Activated CD4-positive, alpha-beta T cell treated with anti-CD3 and anti-CD28 coated beads, Interleukin-10, Interleukin-2, amounts not matched to agents 100 ng/mL and 50 ng/mL, durations not matched to agents 16 hours and 8 hours (primary cell): ENCODE measurements around the gene RPAP3.

Experiments used
- DNase-seq: peaks from one replicate; pipeline ENCODE4 v3.0.0-alpha.2; 2020

Gene RPAP3

DNA sequence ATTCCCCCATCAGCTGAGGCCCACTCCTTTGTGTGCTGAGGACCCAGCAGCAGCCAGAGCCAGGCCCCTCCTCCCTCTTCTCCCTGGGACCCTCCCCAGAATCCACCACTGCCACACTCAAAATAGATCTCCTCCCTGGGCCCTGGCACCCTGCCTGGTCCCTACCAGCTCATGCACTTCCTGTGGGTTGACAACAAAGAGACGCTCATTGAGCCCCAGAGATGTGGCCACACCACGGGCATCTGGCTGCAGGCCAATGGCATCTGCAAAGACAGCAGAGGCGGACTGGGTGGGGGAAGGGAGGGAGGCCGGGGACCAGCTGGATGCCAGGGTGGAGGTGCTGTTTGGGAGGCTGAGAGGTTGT lies 35.5 kb upstream of the RPAP3 start:
- DNase-seq = peak; percentile 54

- no peak for DNase-seq
Observed at GRCh38 chr12:47740606-47741339, 34.9 kb upstream of the RPAP3 start.

- no peak for DNase-seq
Observed at GRCh38 chr12:47739979-47740378, 34.1 kb upstream of the RPAP3 start.

DNA sequence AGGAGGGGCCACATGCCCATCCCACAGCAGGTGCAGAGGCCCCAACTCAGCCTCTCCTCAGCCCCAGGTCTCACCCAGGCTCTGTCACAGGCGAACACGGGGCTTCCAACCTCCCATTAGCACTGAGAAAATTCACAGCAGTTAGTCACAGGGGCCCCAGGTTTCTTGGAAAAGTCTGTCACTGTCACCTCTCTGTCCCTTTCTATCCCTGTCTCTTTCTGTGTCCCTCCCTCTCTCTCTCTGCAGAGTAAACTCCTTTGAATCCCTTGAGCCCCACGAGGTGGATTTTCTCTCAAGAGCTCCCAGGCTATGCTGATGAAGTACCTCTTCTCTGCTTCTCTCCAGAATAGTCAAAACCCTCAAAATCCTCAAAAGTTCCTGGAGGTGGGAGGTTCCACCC lies 33.5 kb upstream of the RPAP3 start:
- DNase-seq = no peak

GRCh38 chr12:47737936-47738594 lies 32.2 kb upstream of the RPAP3 start:
- DNase-seq = no peak

- DNase-seq = no peak
Observed at GRCh38 chr12:47736877-47737676, 31.2 kb upstream of the RPAP3 start.

DNA sequence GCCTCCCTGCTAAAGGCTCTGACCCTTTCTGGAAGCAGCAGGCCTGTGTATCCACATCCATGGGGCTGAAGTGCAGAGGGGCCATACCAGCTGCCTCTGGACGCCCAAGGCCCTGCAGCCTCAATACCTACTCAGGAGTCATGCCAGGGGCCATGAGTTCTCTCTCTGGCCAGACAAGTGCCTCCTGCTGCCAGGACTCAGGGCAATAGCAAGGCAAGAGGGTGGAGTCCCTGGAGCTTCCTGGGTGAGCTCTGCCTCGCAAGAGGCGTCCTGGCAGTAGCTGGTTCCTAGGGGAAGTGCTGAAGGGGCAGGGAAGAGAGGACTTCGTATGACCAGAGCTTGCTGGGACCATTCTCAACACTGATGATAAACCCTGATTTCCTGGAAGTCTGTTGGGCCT lies 30.4 kb upstream of the RPAP3 start:
- no peak for DNase-seq

DNA sequence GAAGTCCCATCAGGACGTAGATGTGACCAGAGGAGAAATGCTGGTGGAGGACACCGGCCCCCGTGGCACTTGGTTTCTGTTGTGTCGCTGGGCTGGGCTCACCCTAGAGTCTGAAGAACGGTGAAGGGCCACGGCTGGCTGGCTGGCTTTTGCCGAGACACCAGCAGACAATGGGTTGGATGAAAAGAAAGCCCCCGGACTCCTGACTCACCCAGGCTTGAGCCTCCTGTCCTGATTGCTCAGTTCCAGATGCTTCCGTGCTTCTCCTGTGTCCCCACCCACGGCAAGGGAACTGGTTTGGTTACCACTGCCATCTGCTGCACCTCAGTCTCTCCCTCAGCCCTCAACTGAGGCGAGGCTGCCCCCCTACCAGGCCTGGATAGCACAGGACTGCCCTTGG lies 29.8 kb upstream of the RPAP3 start:
- no peak for DNase-seq

DNA sequence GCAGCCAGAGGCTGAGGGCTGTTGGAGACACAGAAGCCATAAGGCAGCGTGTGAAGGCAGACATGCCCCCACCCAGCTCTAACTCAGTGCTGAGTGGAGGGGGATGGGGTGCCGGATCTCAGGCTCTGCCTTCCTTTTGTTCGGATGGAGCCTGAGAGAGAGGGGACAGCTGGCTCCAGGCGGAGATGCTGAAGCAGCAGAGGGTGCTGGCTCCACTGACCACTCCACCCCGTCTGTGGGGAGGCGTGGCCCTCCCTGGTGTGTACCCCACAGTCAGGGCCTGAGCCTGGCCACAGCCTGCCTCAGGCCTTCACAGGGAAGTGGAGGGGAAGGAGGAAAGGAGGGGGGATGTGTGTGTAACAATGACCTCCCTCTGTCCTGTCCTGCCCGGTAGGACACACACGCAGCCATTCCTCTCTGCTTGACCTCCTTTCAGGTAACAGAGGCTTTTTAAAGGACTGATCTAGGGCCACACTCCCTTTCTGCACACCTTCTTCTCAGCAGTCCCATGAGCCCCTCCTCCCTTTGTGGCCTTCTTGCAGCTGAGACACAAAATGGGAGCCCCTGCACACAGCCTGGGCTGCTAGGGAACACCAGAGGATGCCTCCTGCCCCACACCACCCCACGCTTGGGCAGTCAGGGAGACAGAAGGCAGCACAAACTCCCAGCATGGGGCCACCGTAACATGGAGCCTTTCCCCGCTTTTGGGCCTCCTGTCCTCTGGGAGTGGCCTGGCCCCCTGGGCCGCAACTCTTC lies 29.1 kb upstream of the RPAP3 start:
- no peak for DNase-seq

GRCh38 chr12:47733142-47733541 lies 27.3 kb upstream of the RPAP3 start:
- no peak for DNase-seq

DNA sequence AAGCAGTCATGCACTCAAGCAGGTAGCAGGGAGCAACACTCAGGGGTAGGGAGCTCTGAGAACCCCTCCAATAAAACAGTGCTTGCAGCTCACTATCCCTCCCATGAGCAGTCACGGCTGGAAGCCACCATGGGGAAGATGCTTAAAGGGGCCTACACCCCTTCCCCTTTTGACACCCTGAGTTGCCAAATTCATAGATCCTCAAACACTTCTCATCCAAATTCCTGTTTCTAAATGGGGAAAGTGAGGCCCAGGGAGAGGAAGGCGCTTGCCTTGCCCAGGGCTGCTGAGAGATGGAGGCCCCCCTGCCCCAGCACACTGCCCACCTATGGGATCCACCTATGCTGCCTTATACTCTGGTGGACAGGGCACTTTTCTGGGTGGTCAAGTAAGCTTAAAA lies 26.7 kb upstream of the RPAP3 start:
- DNase-seq = no peak

DNA sequence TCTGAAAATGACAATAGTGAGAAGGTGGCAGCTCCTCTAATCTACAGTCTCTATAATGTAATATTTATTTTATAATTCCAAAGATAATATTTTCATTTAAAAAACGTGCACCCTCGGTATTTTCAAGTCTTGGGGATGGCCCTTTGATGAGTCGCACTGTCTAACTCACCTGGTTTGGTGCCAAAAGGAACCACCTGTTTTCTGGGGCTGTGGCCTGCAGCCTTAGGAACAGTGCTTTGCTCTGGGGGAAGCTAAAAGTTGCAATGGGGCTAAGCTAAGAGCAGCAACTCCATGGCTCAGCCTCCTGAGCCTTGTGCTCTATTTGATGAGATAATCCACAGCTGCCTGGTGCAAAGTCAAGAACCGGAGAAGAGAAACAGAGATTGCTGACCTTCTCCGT lies 25.9 kb upstream of the RPAP3 start:
- DNase-seq = no peak

GRCh38 chr12:47730341-47730744 lies 24.5 kb upstream of the RPAP3 start:
- DNase-seq = no peak

DNA sequence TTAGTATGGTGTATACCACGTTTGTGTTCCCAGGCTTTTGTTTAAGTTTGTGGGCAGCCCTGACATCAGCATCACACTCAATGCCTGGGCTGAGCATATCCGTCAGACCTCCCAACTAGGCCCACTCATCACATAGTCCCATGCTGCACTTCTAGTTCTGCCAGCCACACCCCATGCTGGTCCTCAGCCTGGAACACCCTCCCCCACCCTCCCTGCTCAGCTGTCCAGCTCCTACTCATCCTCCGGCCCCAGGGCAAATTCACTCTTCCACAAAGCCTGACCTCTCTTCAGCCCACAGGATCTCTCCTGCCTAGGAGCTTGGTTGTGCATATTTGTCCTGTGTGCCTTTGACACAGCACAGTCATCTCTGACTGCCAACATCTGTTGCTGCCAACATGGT lies 23.4 kb upstream of the RPAP3 start:
- DNase-seq = no peak

DNA sequence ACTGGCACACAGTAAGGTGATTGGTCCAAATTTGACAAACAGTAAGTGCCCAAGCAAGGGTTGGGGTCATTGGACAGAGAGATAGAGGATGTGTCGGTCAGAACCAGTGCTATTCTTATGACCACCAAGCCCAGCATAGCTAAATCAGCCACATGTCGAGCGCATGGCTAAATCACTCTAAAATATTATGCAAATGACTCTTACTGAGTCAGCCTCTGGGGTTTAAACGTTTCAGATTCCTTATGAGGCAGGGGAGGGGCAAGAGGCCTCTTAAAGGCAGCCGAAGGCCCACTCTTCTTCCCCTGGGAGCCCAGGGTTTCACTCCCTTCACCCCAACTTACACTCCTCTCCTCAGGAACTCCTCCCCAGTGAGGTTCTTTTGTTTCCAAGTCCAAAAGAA lies 20.1 kb upstream of the RPAP3 start:
- DNase-seq = no peak

DNA sequence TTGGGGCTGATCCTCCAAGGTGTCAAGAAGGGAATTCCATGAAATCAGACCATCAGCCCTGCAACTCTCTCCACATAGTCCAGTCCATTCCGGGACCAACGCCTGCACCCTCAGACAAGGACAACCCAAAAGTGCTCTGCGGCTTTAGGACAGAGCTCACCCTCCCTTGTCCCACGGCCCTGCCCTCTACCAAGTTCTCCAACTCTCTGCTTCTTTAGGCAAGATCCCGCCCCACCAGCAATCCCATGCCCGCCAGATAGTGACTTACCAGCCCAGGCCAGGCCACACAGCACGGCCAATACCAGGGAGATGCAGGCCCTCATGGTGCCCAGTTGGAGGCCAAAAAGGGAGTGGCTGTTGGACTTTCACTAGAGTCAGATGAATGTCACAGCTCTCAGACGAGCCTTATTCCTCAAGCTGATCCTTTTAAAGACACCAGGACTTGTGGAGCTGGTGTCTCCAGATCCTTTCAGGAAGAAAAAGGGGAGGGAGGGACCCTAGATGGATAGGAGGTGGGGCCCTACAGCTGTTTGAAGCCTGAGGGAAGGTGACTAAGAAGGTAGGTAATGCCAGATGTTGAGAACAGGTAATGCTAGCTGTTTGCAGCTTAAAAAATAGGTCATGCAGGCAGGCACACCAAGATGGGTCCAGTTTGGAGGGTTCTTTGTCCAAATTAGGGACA lies 19.4 kb upstream of the RPAP3 start, which contains the start of gene ENDOU:
Gene ENDOU (minus strand): TSS at position 400 of the 682 bp plus-strand sequence. CDS start 77 bp downstream, at position 323.
- no peak for DNase-seq

- no peak for DNase-seq
Observed at GRCh38 chr12:47722941-47723631, 17.3 kb upstream of the RPAP3 start.

GRCh38 chr12:47722136-47722834 lies 16.5 kb upstream of the RPAP3 start:
- no peak for DNase-seq

- no peak for DNase-seq
Observed at GRCh38 chr12:47721431-47721973, 15.7 kb upstream of the RPAP3 start.

- no peak for DNase-seq
Observed at GRCh38 chr12:47718531-47718930, 12.7 kb upstream of the RPAP3 start.
